Ovary (tissue), 9 donors: Measurements from ENCODE around the gene SCN9A. TPM values are rescaled to one million over a fixed set of nuclear protein-coding genes. Genes with fewer than 3 reads are reported as not detected.

ENCODE experiments used
- DNase-seq, 5 donors: peaks; one replicate each; pipeline ENCODE4 v3.0.0-alpha.2; 2019 to 2020
- H3K27ac ChIP-seq, 2 donors: fragments of 200-600 bp; one replicate each; pipeline versions ENCODE4 v1.5.1 to v1.8.0; 2019 to 2022
- H3K27me3 ChIP-seq: fragments of 200-600 bp; one replicate; pipeline ENCODE4 v1.8.0; 2022
- H3K36me3 ChIP-seq: fragments of 200-600 bp; sonication (generic); one replicate; pipeline ENCODE4 v1.5.1; 2019
- H3K4me1 ChIP-seq: one replicate; pipeline ENCODE4 v1.8.1; 2013; ENCODE audit warnings: mild to moderate bottlenecking, moderate library complexity; ENCODE audit not compliant: insufficient read depth
- H3K4me3 ChIP-seq: fragments of 200-600 bp; sonication (generic); one replicate; pipeline ENCODE4 v1.5.1; 2017
- H3K9me3 ChIP-seq, 2 donors: fragments of 200-600 bp in 1 of 2; sonication (generic) in 1 of 2; one replicate each; pipeline versions ENCODE4 v1.5.1 to v1.8.1; 2013 to 2019; ENCODE audit warnings: mild to moderate bottlenecking in 1 of 2, moderate library complexity in 1 of 2
- CTCF ChIP-seq, 3 donors: fragments of 450-650 bp in 2 of 3; fragments of 200-600 bp in 1 of 3; IDR thresholded peaks; one replicate each; pipeline versions ENCODE4 v1.5.1 to v1.8.0; 2016 to 2022; ENCODE audit warnings: antibody characterized with exemption in 3 of 3, mild to moderate bottlenecking in 1 of 3
- EP300 ChIP-seq: sonication (generic); formaldehyde crosslinking; IDR thresholded peaks from one replicate; pipeline ENCODE4 v1.6.1; 2017; ENCODE audit warnings: antibody characterized with exemption
- POLR2A ChIP-seq: fragments of 450-650 bp; IDR thresholded peaks from one replicate; pipeline ENCODE4 v1.6.1; 2017; ENCODE audit warnings: antibody characterized with exemption, mild to moderate bottlenecking, moderate library complexity
- WGBS, 3 donors: extraction: QIAGEN DNeasy Blood & Tissue Kit in 1 of 3; methylation state at CpG; one replicate each; pipeline versions ENCODE4 v1.1.5 to v1.1.7; 2013 to 2017; 5-methylcytosine and 5-hydroxymethylcytosine counted together
- intact Hi-C, 4 donors: fragments of 100-400 bp; cut with DNase I; formaldehyde crosslinking; loops; one replicate each; pipeline versions ENCODE4 v1.11.0 to v1.15.1; 2022 to 2023
- polyA plus RNA-seq, 2 donors: library from polyadenylated mRNA; stranded (reverse); fragments of 200-250 nt in 1 of 2; fragments of 350-450 nt in 1 of 2; fragmentation: Illumina TruSeq in 1 of 2; extraction: RNeasy Lipid Tissue Mini Kit (QIAGEN cat#74804) in 1 of 2; gene quantifications; one replicate each; pipeline ENCODE4 v1.2.3, GENCODE V29; 2013 to 2014
- total RNA-seq, 7 donors: library from RNA; depleted of rRNA in 2 of 7; stranded (reverse); fragments of >200 nt in 2 of 7; fragmentation: NEBNext Ultra II Directional in 3 of 7; extraction: Animal tissue kit (Norgen Biotek cat#: 25700) in 3 of 7; gene quantifications; one replicate each; pipeline versions ENCODE4 v1.1.0 to v1.2.4, GENCODE V29; 2016 to 2023
- donor health status: DM: no; HTN: no; CAD: no; lungs with moderate emphysema.
- donor health status: DM: no; HTN: no; CAD: no.
- donor health status: Bipolar disorder and iron deficiency.
- donor health status: DM: yes; HTN: yes; CAD: no.
- donor health status: DM: no; HTN: no; CAD: no.
- donor health status: DM: yes; HTN: yes; CAD: no.

Gene SCN9A
- total and polyA plus RNA-seq, 9 donors = 0.33 to 4.5 (median 1.3) TPM

GRCh38 chr2:166307326-166307725, 68.4 kb downstream of the SCN9A start:
- intact Hi-C loops = no loop called here

GRCh38 chr2:166304656-166305055, 71.1 kb downstream of the SCN9A start:
- intact Hi-C loops = no loop called here
- TF ChIP-seq EP300 (no peak), POLR2A (no peak), CTCF (IDR thresholded peaks at IDR 0.05) (no peak)
- no peak overlapping the region for H3K27ac ChIP-seq
- no peaks in the 10 kb centered on the region for H3K9me3 ChIP-seq
- no peak overlapping the region for H3K4me3 ChIP-seq
- no peaks in the 10 kb centered on the region for H3K36me3 ChIP-seq
- 96 to 100% (median 99%) methylated on average over 1 of the region's 1 CpG for WGBS, 3 donors
- no peaks in the 10 kb centered on the region for H3K4me1 ChIP-seq
- no peaks in the 10 kb centered on the region for H3K27me3 ChIP-seq
- no peak for DNase-seq

More at GRCh38 chr2:166307326-166307725, 68.4 kb downstream of the SCN9A start:
- H3K36me3 ChIP-seq = no peaks in the 10 kb centered on the region
- H3K27ac ChIP-seq = no peak overlapping the region
- no peak overlapping the region for H3K4me3 ChIP-seq
- TF ChIP-seq CTCF (IDR thresholded peaks at IDR 0.05) (no peak), POLR2A (no peak), EP300 (no peak)
- WGBS, 3 donors = 7 to 20% (median 8%) methylated on average over 3 of the region's 3 CpGs
- DNase-seq = no peak
- H3K27me3 ChIP-seq = no peaks in the 10 kb centered on the region
- H3K4me1 ChIP-seq = no peaks in the 10 kb centered on the region
- H3K9me3 ChIP-seq = no peaks in the 10 kb centered on the region

GRCh38 chr2:166302036-166302435, 73.7 kb downstream of the SCN9A start:
- Histone ChIP-seq H3K4me1 (no peaks in the 10 kb centered on the region), H3K36me3 (no peaks in the 10 kb centered on the region), H3K27me3 (no peaks in the 10 kb centered on the region), H3K27ac (no peak overlapping the region), H3K4me3 (no peak overlapping the region), H3K9me3 (no peaks in the 10 kb centered on the region)
- TF ChIP-seq EP300 (no peak), CTCF (IDR thresholded peaks at IDR 0.05) (no peak), POLR2A (no peak)
- 51 to 62% (median 51%) methylated on average over 3 of the region's 3 CpGs for WGBS, 3 donors
- intact Hi-C loops = no loop called here
- DNase-seq = no peak

GRCh38 chr2:166297951-166298350, 77.8 kb downstream of the SCN9A start:
- Histone ChIP-seq H3K27me3 (no peaks in the 10 kb centered on the region), H3K27ac (no peak overlapping the region), H3K4me1 (no peaks in the 10 kb centered on the region), H3K9me3 (no peaks in the 10 kb centered on the region), H3K4me3 (no peak overlapping the region), H3K36me3 (no peaks in the 10 kb centered on the region)
- TF ChIP-seq EP300 (no peak), POLR2A (no peak), CTCF (IDR thresholded peaks at IDR 0.05) (no peak)
- 80 to 86% (median 80%) methylated on average over 2 of the region's 2 CpGs for WGBS, 3 donors
- no peak for DNase-seq
- intact Hi-C loops = no loop called here

GRCh38 chr2:166293984-166294383, 81.8 kb downstream of the SCN9A start:
- H3K36me3 ChIP-seq = no peaks in the 10 kb centered on the region
- DNase-seq = no peak
- intact Hi-C loops = no loop called here
- TF ChIP-seq POLR2A (no peak), EP300 (no peak), CTCF (IDR thresholded peaks at IDR 0.05) (no peak)
- H3K4me3 ChIP-seq = no peak overlapping the region
- H3K9me3 ChIP-seq = no peaks in the 10 kb centered on the region
- H3K27me3 ChIP-seq = no peaks in the 10 kb centered on the region
- H3K4me1 ChIP-seq = no peaks in the 10 kb centered on the region
- 85 to 90% (median 85%) methylated on average over 1 of the region's 1 CpG for WGBS, 3 donors
- H3K27ac ChIP-seq = no peak overlapping the region
